Lower leg skin (tissue), 4 donors: ENCODE data around the gene GIMAP4. TPM values are rescaled to one million over a fixed set of nuclear protein-coding genes. Genes with fewer than 3 reads are reported as not detected.

Source experiments
- DNase-seq, 2 donors: peaks; one replicate each; pipeline ENCODE4 v3.0.0-alpha.2; 2019; ENCODE audit warnings: low spot score in 2 of 2
- H3K4me3 ChIP-seq: fragments of 200-600 bp; sonication (generic); 2 replicates; pipeline ENCODE4 v1.5.1; 2017; ENCODE audit warnings: mild to moderate bottlenecking, low read depth; ENCODE audit not compliant: poor library complexity, severe bottlenecking
- CTCF ChIP-seq, 3 donors: fragments of 450-650 bp; IDR thresholded peaks; one replicate each; pipeline ENCODE4 v1.5.1; 2016; ENCODE audit warnings: antibody characterized with exemption in 3 of 3, mild to moderate bottlenecking in 3 of 3, moderate library complexity in 2 of 3
- POLR2A ChIP-seq, 2 donors: fragments of 450-650 bp; IDR thresholded peaks; one replicate each; pipeline ENCODE4 v1.6.1; 2016 to 2017; ENCODE audit warnings: antibody characterized with exemption in 2 of 2, mild to moderate bottlenecking in 1 of 2, moderate library complexity in 1 of 2
- WGBS, 2 donors: methylation state at CpG; one replicate each; pipeline ENCODE4 v1.1.5; 2018; 5-methylcytosine and 5-hydroxymethylcytosine counted together
- intact Hi-C: fragments of 100-400 bp; cut with DNase I; formaldehyde crosslinking; loops from one replicate; pipeline ENCODE4 v1.15.0; 2023; ENCODE audit warnings: low total_unique reads
- total RNA-seq, 4 donors: library from RNA; depleted of rRNA; stranded (reverse); fragments of >200 nt; gene quantifications; one replicate each; pipeline ENCODE4 v1.1.0, GENCODE V29; 2016

The GIMAP4 gene
- total RNA-seq, 4 donors from 2014 or later, result 4.6 to 17.9 (median 8.1) TPM

GRCh38 chr7:150621376-150621775 is 54.2 kb downstream of the GIMAP4 start:
- no peak for DNase-seq
- TF ChIP-seq POLR2A (IDR thresholded peaks at IDR 0.05), result no peak
- TF ChIP-seq CTCF (IDR thresholded peaks at IDR 0.05), result no peak
- intact Hi-C loops, result no loop called here
- no peak overlapping the region for H3K4me3 ChIP-seq
- 76 to 78% methylated on average over 1 of the region's 1 CpG for WGBS, 2 donors

Other genes with a start within 250 kb of the GIMAP4 start
- 10 to 100 TPM; 16.6 to 26.0 (median 18.6) TPM for gene LRRC61, start 244.0 kb upstream of the GIMAP4 start, total RNA-seq
- gene ACTR3C, start 243.8 kb upstream of the GIMAP4 start, total RNA-seq, result 10 to 100 TPM in 2 of 4 donors, 1 to 10 TPM in 2; 5.5 to 12.3 (median 9.4) TPM
- gene RARRES2, start 225.8 kb upstream of the GIMAP4 start, total RNA-seq, result 10 to 100 TPM in 3 of 4 donors, 1 to 10 TPM in 1; 9.8 to 30.0 (median 16.8) TPM
- 10 to 100 TPM; 47.8 to 71.4 (median 63.9) TPM for gene REPIN1, start 198.6 kb upstream of the GIMAP4 start, total RNA-seq
- 1 to 10 TPM; 1.4 to 3.8 (median 2.4) TPM for gene ZNF775, start 188.1 kb upstream of the GIMAP4 start, total RNA-seq
- 10 to 100 TPM in 1 of 4 donors, 1 to 10 TPM in 3; 2.3 to 10.7 (median 3.4) TPM for gene GIMAP8, start 116.8 kb upstream of the GIMAP4 start, total RNA-seq
- 1 to 10 TPM; 2.4 to 9.6 (median 5.3) TPM for gene GIMAP7, start 52.5 kb upstream of the GIMAP4 start, total RNA-seq
- gene GIMAP6, start 65.0 kb downstream of the GIMAP4 start, total RNA-seq, result 10 to 100 TPM in 2 of 4 donors, 1 to 10 TPM in 2; 3.6 to 23.6 (median 9.7) TPM
- gene GIMAP2, start 118.3 kb downstream of the GIMAP4 start, total RNA-seq, result 1 to 10 TPM in 3 of 4 donors, under 1 TPM in 1; 0.53 to 7.2 (median 5.0) TPM
- 1 to 10 TPM; 1.5 to 4.6 (median 2.7) TPM for gene GIMAP1, start 149.2 kb downstream of the GIMAP4 start, total RNA-seq
- 10 to 100 TPM in 2 of 4 donors, 1 to 10 TPM in 2; 4.6 to 18.7 (median 10.9) TPM for gene GIMAP5, start 170.0 kb downstream of the GIMAP4 start, total RNA-seq
- 10 to 100 TPM in 1 of 4 donors, 1 to 10 TPM in 3; 2.5 to 16.6 (median 6.1) TPM for gene TMEM176B, start 233.0 kb downstream of the GIMAP4 start, total RNA-seq
- 10 to 100 TPM in 2 of 4 donors, 1 to 10 TPM in 2; 4.8 to 10.2 (median 9.5) TPM for gene TMEM176A, start 233.4 kb downstream of the GIMAP4 start, total RNA-seq